ENCODE data around the gene VGLL3. TPM values are rescaled to one million over a fixed set of nuclear protein-coding genes. Genes with fewer than 3 reads are reported as not detected.

VGLL3 gene
- total RNA-seq, 1 experiment from 2014 or later = not detected

GRCh38 chr3:86890741-86891396 lies 100.1 kb downstream of the VGLL3 start:
- in situ Hi-C loops (cut with HindIII; ENCODE audit: low sequenced_read_pairs) = no loop called here
- no peak for DNase-seq (ENCODE audit: low spot score)

Other genes with a start within 250 kb of the VGLL3 start
- gene CHMP2B, start 236.2 kb upstream of the VGLL3 start, total RNA-seq (2014; rRNA removed; shearing (Covaris generic)) = 37.3 and 51.5 TPM in 2 replicates

Measured in G401 (cell line).